ENCODE data around the gene PIAS1.

DNA sequence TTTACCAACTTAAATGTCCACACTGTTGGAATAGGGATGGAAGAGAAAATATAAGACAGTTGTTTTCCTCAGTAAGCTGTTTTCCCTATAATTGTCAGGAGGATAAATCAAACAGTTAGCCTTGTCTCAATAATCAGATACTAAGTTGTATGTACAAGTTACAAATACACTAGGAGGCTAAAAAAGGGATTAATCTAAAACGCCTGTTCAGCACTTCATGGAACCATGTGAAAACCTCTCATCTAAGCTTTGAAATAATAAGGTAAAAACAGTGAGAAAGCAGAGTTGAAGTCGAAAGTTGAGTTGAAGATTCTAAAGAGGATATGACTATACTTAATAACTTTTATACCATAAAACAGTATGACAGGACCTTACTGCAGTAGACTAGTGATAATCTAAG, 89.0 kb downstream of the PIAS1 start:
- TF ChIP-seq, protein P1, sequence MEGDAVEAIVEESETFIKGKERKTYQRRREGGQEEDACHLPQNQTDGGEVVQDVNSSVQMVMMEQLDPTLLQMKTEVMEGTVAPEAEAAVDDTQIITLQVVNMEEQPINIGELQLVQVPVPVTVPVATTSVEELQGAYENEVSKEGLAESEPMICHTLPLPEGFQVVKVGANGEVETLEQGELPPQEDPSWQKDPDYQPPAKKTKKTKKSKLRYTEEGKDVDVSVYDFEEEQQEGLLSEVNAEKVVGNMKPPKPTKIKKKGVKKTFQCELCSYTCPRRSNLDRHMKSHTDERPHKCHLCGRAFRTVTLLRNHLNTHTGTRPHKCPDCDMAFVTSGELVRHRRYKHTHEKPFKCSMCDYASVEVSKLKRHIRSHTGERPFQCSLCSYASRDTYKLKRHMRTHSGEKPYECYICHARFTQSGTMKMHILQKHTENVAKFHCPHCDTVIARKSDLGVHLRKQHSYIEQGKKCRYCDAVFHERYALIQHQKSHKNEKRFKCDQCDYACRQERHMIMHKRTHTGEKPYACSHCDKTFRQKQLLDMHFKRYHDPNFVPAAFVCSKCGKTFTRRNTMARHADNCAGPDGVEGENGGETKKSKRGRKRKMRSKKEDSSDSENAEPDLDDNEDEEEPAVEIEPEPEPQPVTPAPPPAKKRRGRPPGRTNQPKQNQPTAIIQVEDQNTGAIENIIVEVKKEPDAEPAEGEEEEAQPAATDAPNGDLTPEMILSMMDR (IDR thresholded peaks at IDR 0.05 in 2 of 3, conservative IDR thresholded peaks at IDR 0.05 in 1 of 3; ENCODE audit: borderline replicate concordance in 1 of 3, insufficient read depth in 1 of 3, low read depth in 2 of 3, low read length in 2 of 3) = no peak
- no peak for TF ChIP-seq SRF (IDR thresholded peaks at IDR 0.05; ENCODE audit: low read depth)
- no peak for TF ChIP-seq CEBPB (IDR thresholded peaks at IDR 0.05; ENCODE audit: low read depth)
- TF ChIP-seq POLR2A (IDR thresholded peaks at IDR 0.05; ENCODE audit: borderline replicate concordance, extremely low read depth, insufficient read depth, insufficient read length) = no peak

All from HCT116 (cell line).